ENCODE results near the gene RTN4R.

DNA sequence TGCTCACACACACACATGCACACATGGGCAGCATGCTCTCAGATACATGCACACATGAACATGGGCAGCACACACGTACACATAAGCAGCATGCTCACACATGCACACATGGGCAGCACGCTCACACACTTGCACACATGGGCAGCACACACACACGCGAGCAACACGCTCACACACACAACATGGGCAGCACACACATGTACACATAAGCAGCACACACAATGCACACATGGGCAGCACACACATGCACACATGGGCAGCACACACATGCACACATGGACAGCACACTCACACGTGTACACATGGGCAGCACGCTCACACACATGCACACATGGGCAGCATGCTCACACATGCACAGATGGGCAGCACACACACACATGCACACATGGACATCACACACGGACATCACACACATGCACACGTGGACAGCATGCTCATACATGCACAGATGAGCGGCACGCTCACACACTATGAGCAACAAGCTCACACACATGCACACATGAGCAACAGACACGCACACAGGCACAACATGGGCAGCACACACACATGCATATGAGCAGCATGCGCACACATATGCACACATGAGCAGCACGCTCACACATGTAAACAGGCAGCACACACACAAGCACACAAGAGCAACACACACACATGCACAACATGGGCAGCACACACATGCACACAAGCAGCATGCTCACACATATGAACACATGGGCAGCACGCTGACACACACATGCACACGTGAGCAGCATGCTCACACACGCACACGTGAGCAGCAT is 43.0 kb downstream of the RTN4R start:
- TF ChIP-seq, protein P1, sequence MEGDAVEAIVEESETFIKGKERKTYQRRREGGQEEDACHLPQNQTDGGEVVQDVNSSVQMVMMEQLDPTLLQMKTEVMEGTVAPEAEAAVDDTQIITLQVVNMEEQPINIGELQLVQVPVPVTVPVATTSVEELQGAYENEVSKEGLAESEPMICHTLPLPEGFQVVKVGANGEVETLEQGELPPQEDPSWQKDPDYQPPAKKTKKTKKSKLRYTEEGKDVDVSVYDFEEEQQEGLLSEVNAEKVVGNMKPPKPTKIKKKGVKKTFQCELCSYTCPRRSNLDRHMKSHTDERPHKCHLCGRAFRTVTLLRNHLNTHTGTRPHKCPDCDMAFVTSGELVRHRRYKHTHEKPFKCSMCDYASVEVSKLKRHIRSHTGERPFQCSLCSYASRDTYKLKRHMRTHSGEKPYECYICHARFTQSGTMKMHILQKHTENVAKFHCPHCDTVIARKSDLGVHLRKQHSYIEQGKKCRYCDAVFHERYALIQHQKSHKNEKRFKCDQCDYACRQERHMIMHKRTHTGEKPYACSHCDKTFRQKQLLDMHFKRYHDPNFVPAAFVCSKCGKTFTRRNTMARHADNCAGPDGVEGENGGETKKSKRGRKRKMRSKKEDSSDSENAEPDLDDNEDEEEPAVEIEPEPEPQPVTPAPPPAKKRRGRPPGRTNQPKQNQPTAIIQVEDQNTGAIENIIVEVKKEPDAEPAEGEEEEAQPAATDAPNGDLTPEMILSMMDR (IDR thresholded peaks at IDR 0.05), result no peak
- no peak for TF ChIP-seq POLR2A (IDR thresholded peaks at IDR 0.05)

All from lower leg skin (tissue), 3 donors.